Stimulated activated CD8-positive, alpha-beta memory T cell treated with anti-CD3 and anti-CD28 coated beads, Interleukin-12 subunit alpha, Interleukin-12 subunit beta, amount 100 ng/mL, for 4 hours (primary cell): ENCODE results near the gene RANGRF.

Source experiments
- DNase-seq: peaks from one replicate; pipeline ENCODE4 v3.0.0-alpha.2; 2020; ENCODE audit warnings: low read depth

Gene RANGRF

GRCh38 chr17:8314797-8315763 lies 26.6 kb downstream of the RANGRF start:
- no peak for DNase-seq

DNA sequence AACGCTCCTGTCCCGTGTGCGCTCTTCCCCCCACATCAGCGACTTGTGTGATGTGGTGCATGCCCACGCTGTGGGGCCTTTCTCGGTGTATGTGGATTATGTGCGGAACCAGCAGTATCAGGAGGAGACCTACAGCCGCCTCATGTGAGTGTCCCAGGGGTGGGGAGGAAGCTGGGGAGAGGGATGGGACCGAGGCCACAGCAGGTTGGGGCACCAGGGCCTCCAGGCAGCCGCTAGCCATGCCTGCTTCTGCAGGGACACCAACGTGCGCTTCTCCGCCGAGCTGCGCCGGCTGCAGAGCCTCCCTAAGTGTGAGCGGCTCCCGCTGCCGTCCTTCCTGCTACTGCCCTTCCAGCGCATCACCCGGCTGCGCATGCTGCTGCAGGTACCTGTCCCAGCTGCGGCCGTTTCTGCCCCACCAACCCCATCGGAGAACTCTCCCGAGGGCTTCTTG lies 27.3 kb downstream of the RANGRF start:
- DNase-seq = no peak

DNA sequence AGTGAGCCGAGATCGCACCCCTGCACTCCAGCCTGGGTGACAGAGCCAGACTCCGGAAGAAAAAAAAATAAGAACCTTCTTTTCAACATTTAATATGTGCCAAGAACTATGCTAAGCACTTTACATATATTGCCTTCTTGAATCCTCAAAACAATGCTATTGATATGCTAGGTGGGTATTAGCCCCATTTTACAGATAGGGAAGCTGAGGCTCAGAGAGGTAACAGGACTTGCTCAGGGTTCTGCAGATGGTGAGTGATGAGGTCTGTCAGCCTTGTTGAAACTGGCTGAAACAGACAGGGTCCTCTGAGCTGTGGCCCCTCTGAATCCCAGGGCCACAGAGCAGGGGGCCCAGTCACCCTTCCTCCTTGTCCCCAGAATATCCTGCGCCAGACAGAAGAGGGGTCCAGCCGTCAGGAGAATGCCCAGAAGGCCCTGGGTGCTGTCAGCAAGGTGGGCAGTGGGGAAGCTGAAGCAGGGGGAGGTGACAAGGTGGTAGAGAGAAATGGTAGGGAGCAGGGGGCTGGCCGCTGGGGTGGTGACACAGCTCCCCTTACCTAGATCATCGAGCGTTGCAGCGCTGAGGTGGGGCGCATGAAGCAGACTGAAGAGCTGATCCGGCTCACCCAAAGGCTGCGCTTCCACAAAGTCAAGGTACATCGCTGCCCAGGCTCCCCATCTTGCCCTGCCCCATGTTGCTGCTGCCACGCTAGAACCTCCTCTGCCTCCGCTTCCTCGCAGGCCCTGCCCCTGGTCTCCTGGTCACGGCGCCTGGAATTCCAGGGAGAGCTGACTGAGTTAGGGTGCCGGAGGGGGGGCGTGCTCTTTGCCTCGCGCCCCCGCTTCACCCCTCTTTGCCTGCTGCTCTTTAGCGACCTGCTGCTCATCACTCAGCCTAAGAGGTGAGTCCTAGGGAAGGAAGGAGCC lies 29.8 kb downstream of the RANGRF start:
- DNase-seq = no peak

GRCh38 chr17:8320262-8320661 lies 31.8 kb downstream of the RANGRF start:
- no peak for DNase-seq

DNA sequence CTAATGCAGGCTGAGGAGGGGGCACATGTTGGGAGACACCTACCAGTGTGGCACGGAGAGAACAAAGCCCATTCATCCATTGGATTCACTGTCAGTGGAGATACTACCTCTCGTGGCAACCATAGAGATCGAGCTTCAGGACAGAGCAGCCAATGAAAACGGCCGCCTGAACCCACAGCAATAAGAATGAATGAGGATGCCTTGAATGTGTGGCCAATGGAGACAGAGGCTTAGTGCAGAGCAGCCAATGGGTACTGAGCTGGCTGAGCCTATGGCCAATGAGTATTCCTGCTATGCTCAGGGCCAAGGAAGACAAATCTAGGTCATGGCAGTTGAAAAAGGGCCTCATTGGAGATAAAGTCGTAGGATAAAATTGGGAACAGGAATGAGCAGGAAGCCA lies 32.5 kb downstream of the RANGRF start:
- DNase-seq = no peak

DNA sequence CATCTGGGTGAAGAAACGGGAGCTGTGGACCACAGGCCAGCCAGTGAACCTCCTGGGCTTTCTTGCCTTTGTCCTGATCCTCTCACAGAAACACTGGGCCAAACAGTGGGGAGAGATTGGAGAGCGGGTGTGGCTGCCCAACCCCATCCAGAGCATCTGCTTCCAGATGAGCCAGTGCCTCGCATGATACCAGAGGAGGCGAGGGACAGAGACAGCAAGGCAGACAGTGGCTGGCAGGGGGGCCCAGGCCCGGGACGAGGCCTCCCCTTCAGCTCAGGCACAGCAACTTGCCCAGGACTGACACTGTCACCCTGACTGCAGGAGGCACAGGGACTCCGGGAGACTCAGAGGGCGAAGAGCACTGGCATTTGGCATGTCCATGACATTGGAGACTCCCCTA lies 33.6 kb downstream of the RANGRF start:
- no peak for DNase-seq

- DNase-seq = no peak
Observed at GRCh38 chr17:8324132-8324531, 35.7 kb downstream of the RANGRF start.

GRCh38 chr17:8324923-8325322 lies 36.5 kb downstream of the RANGRF start:
- no peak for DNase-seq

GRCh38 chr17:8326511-8327302 lies 38.2 kb downstream of the RANGRF start:
- no peak for DNase-seq

- DNase-seq = no peak
Observed at GRCh38 chr17:8327303-8327649, 38.8 kb downstream of the RANGRF start.

- no peak for DNase-seq
Observed at GRCh38 chr17:8332128-8332527, 43.7 kb downstream of the RANGRF start.

- DNase-seq = no peak
Observed at GRCh38 chr17:8332688-8333087, 44.2 kb downstream of the RANGRF start.

GRCh38 chr17:8333281-8333680 lies 44.8 kb downstream of the RANGRF start:
- DNase-seq = no peak

- no peak for DNase-seq
Observed at GRCh38 chr17:8337802-8338752, 49.6 kb downstream of the RANGRF start.

DNA sequence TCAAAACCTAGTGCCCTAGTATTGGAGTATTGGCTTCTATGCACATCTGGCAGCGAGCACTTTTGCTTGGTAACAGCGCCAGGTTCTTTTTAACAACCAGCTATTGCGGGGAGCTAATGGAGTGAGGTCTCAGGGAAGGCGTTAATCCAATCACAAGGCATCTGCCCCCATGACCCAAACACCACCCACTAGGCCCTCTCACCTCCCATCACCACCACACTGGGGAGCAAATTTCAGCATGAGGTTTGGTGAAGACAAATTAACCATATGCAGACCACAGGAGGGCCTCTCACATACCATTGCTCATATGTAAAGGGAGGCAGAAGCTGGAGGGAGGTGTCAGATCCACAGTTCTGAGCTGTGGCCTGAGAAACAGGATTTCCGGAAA lies 50.3 kb downstream of the RANGRF start:
- DNase-seq = no peak

GRCh38 chr17:8339540-8339939 lies 51.1 kb downstream of the RANGRF start, which contains the start of gene ODF4:
TSS of gene ODF4 (plus strand) at chr17:8339840. CDS start at chr17:8340052, 212 bp downstream.
- no peak for DNase-seq
